ENCODE measurements around the gene CCK. TPM values are rescaled to one million over a fixed set of nuclear protein-coding genes. Genes with fewer than 3 reads are reported as not detected.

Gene CCK
- total RNA-seq, 1 experiment from 2014 or later, result not detected

- no peak overlapping the region for H3K4me3 ChIP-seq
- H3K36me3 ChIP-seq, result no peaks in the 10 kb centered on the region
- H3K9me3 ChIP-seq (replicated peaks), result no peaks in the 10 kb centered on the region
- no peak for DNase-seq
- no peaks in the 10 kb centered on the region for H3K27me3 ChIP-seq
- H3K27ac ChIP-seq, result no peak overlapping the region
- no peaks in the 10 kb centered on the region for H3K4me1 ChIP-seq
Measured at GRCh38 chr3:42224658-42225421, 41.1 kb downstream of the CCK start.

GRCh38 chr3:42224178-42224577, 41.8 kb downstream of the CCK start:
- no peak for DNase-seq
- no peak overlapping the region for H3K4me3 ChIP-seq
- no peaks in the 10 kb centered on the region for H3K4me1 ChIP-seq
- H3K27me3 ChIP-seq, result no peaks in the 10 kb centered on the region
- H3K27ac ChIP-seq, result no peak overlapping the region
- H3K36me3 ChIP-seq, result no peaks in the 10 kb centered on the region
- no peaks in the 10 kb centered on the region for H3K9me3 ChIP-seq (replicated peaks)

GRCh38 chr3:42222942-42223693, 42.9 kb downstream of the CCK start:
- Histone ChIP-seq H3K9me3 (replicated peaks) (no peaks in the 10 kb centered on the region), H3K27ac (no peak overlapping the region), H3K4me3 (no peak overlapping the region), H3K36me3 (no peaks in the 10 kb centered on the region), H3K4me1 (no peaks in the 10 kb centered on the region), H3K27me3 (no peaks in the 10 kb centered on the region)
- DNase-seq, result no peak

- H3K27ac ChIP-seq, result no peak overlapping the region
- no peaks in the 10 kb centered on the region for H3K4me1 ChIP-seq
- no peaks in the 10 kb centered on the region for H3K27me3 ChIP-seq
- no peak overlapping the region for H3K4me3 ChIP-seq
- no peaks in the 10 kb centered on the region for H3K9me3 ChIP-seq (replicated peaks)
- no peaks in the 10 kb centered on the region for H3K36me3 ChIP-seq
- no peak for DNase-seq
Measured at GRCh38 chr3:42220436-42221121, 45.4 kb downstream of the CCK start.

- no peaks in the 10 kb centered on the region for H3K36me3 ChIP-seq
- H3K27ac ChIP-seq, result no peak overlapping the region
- no peak overlapping the region for H3K4me3 ChIP-seq
- no peaks in the 10 kb centered on the region for H3K27me3 ChIP-seq
- no peak for DNase-seq
- no peaks in the 10 kb centered on the region for H3K4me1 ChIP-seq
- no peaks in the 10 kb centered on the region for H3K9me3 ChIP-seq (replicated peaks)
Measured at GRCh38 chr3:42216931-42217333, 49.1 kb downstream of the CCK start.

- Histone ChIP-seq H3K4me3 (no peak overlapping the region), H3K27me3 (no peaks in the 10 kb centered on the region), H3K9me3 (replicated peaks) (no peaks in the 10 kb centered on the region), H3K36me3 (no peaks in the 10 kb centered on the region), H3K4me1 (no peaks in the 10 kb centered on the region), H3K27ac (no peak overlapping the region)
- no peak for DNase-seq
Measured at GRCh38 chr3:42216302-42216701, 49.7 kb downstream of the CCK start.

GRCh38 chr3:42214565-42215283, 51.3 kb downstream of the CCK start:
- DNase-seq, result no peak
- Histone ChIP-seq H3K9me3 (replicated peaks) (no peaks in the 10 kb centered on the region), H3K27me3 (no peaks in the 10 kb centered on the region), H3K27ac (no peak overlapping the region), H3K4me1 (no peaks in the 10 kb centered on the region), H3K36me3 (no peaks in the 10 kb centered on the region), H3K4me3 (no peak overlapping the region)

GRCh38 chr3:42214064-42214463, 51.9 kb downstream of the CCK start:
- DNase-seq, result no peak
- Histone ChIP-seq H3K27ac (no peak overlapping the region), H3K4me3 (no peak overlapping the region), H3K9me3 (replicated peaks) (no peaks in the 10 kb centered on the region), H3K4me1 (no peaks in the 10 kb centered on the region), H3K27me3 (no peaks in the 10 kb centered on the region), H3K36me3 (no peaks in the 10 kb centered on the region)

- H3K36me3 ChIP-seq, result no peaks in the 10 kb centered on the region
- DNase-seq, result no peak
- no peaks in the 10 kb centered on the region for H3K9me3 ChIP-seq (replicated peaks)
- no peaks in the 10 kb centered on the region for H3K27me3 ChIP-seq
- H3K4me1 ChIP-seq, result no peaks in the 10 kb centered on the region
- no peak overlapping the region for H3K4me3 ChIP-seq
- H3K27ac ChIP-seq, result no peak overlapping the region
Measured at GRCh38 chr3:42213417-42213816, 52.6 kb downstream of the CCK start.

GRCh38 chr3:42210726-42211125, 55.3 kb downstream of the CCK start:
- Histone ChIP-seq H3K27me3 (no peaks in the 10 kb centered on the region), H3K9me3 (replicated peaks) (no peaks in the 10 kb centered on the region), H3K4me1 (no peaks in the 10 kb centered on the region), H3K27ac (no peak overlapping the region), H3K36me3 (no peaks in the 10 kb centered on the region), H3K4me3 (no peak overlapping the region)
- DNase-seq, result no peak

- H3K36me3 ChIP-seq, result no peaks in the 10 kb centered on the region
- no peak for DNase-seq
- H3K27ac ChIP-seq, result no peak overlapping the region
- H3K27me3 ChIP-seq, result no peaks in the 10 kb centered on the region
- H3K9me3 ChIP-seq (replicated peaks), result no peaks in the 10 kb centered on the region
- H3K4me1 ChIP-seq, result no peaks in the 10 kb centered on the region
- no peak overlapping the region for H3K4me3 ChIP-seq
Measured at GRCh38 chr3:42209917-42210316, 56.1 kb downstream of the CCK start.

Other genes with a start within 250 kb of the CCK start
- 10.3 and 12.1 TPM in 2 replicates for gene TRAK1, start 174.8 kb downstream of the CCK start, total RNA-seq (2014; rRNA removed; shearing (Covaris generic))
- gene LYZL4, start 144.4 kb upstream of the CCK start, total RNA-seq (2014; rRNA removed; shearing (Covaris generic)), result not detected in 2 replicates
- not detected in 2 replicates for gene VIPR1, start 236.5 kb upstream of the CCK start, total RNA-seq (2014; rRNA removed; shearing (Covaris generic))